Measurements from ENCODE around the gene WDR70. TPM values are rescaled to one million over a fixed set of nuclear protein-coding genes. Genes with fewer than 3 reads are reported as not detected.

The WDR70 gene
- total RNA-seq, 1 donor from 2014 or later = 31.3 TPM

- Mint-ChIP-seq H3K27ac (ENCODE audit: unreplicated experiment) (peak overlapping the region; percentile 1), H3K4me1 (ENCODE audit: low read depth, unreplicated experiment) (peaks cover 7% of the 10 kb centered on the region), H3K9me3 (ENCODE audit: unreplicated experiment) (peaks cover 3% of the 10 kb centered on the region), H3K27me3 (ENCODE audit: low read depth, unreplicated experiment) (no peaks in the 10 kb centered on the region), H3K4me3 (ENCODE audit: unreplicated experiment) (no peak overlapping the region), H3K36me3 (ENCODE audit: low read depth, unreplicated experiment) (peaks cover 6% of the 10 kb centered on the region)
- Histone ChIP-seq H3K4me3 (ENCODE audit: insufficient read depth, low read depth, low read length) (no peak overlapping the region), H3K4me2 (ENCODE audit: low read length) (peak overlapping the region; percentile 68), H4K20me1 (ENCODE audit: insufficient read depth, low read length) (no peaks in the 10 kb centered on the region), H3K79me2 (ENCODE audit: insufficient read depth, low read length) (peaks cover 3% of the 10 kb centered on the region), H3K9ac (ENCODE audit: low read length) (peak overlapping the region; percentile 59), H3K36me3 (ENCODE audit: insufficient read depth, low read length) (no peaks in the 10 kb centered on the region), H3K9me3 (ENCODE audit: insufficient read depth, low read depth, low read length) (no peaks in the 10 kb centered on the region), H3K4me1 (ENCODE audit: insufficient read depth, low read length) (peaks cover 7% of the 10 kb centered on the region), H2AFZ (ENCODE audit: low read depth, low read length) (no peak overlapping the region), H3K27me3 (ENCODE audit: insufficient read depth, low read length) (no peaks in the 10 kb centered on the region), H3K27ac (ENCODE audit: low read depth, low read length) (peak overlapping the region; percentile 82)
- peak; percentile 69 for DNase-seq (ENCODE audit: low read depth)
- peak; percentile 18 for TF ChIP-seq CTCF (IDR thresholded peaks at IDR 0.05; ENCODE audit: insufficient read depth, low read depth, low read length)
- TF ChIP-seq EZH2 (IDR thresholded peaks at IDR 0.05; ENCODE audit: insufficient read depth, low read length) = no peak
- FAIRE-seq = no peak
These were observed 154.0 kb downstream of the WDR70 start for GRCh38 chr5:37532976-37533740.

- peak overlapping the region; percentile 52 for H3K4me2 ChIP-seq (ENCODE audit: low read length)
- H3K36me3 ChIP-seq (ENCODE audit: insufficient read depth, low read length) = no peaks in the 10 kb centered on the region
- no peaks in the 10 kb centered on the region for H4K20me1 ChIP-seq (ENCODE audit: insufficient read depth, low read length)
- DNase-seq (ENCODE audit: low read depth) (peak; percentile 82), FAIRE-seq (no peak)
- H3K4me3 ChIP-seq (ENCODE audit: insufficient read depth, low read depth, low read length) = no peak overlapping the region
- Mint-ChIP-seq H3K36me3 (ENCODE audit: low read depth, unreplicated experiment) (peaks cover 6% of the 10 kb centered on the region), H3K27ac (ENCODE audit: unreplicated experiment) (no peak overlapping the region), H3K9me3 (ENCODE audit: unreplicated experiment) (peaks cover 3% of the 10 kb centered on the region), H3K27me3 (ENCODE audit: low read depth, unreplicated experiment) (no peaks in the 10 kb centered on the region), H3K4me1 (ENCODE audit: low read depth, unreplicated experiment) (peaks cover 7% of the 10 kb centered on the region), H3K4me3 (ENCODE audit: unreplicated experiment) (no peak overlapping the region)
- H3K9me3 ChIP-seq (ENCODE audit: insufficient read depth, low read depth, low read length) = no peaks in the 10 kb centered on the region
- peak overlapping the region; percentile 82 for H3K27ac ChIP-seq (ENCODE audit: low read depth, low read length)
- H3K4me1 ChIP-seq (ENCODE audit: insufficient read depth, low read length) = peaks cover 7% of the 10 kb centered on the region
- no peaks in the 10 kb centered on the region for H3K27me3 ChIP-seq (ENCODE audit: insufficient read depth, low read length)
- peak overlapping the region; percentile 55 for H3K9ac ChIP-seq (ENCODE audit: low read length)
- TF ChIP-seq EZH2 (IDR thresholded peaks at IDR 0.05; ENCODE audit: insufficient read depth, low read length) (no peak), CTCF (IDR thresholded peaks at IDR 0.05; ENCODE audit: insufficient read depth, low read depth, low read length) (no peak)
- no peak overlapping the region for H2AFZ ChIP-seq (ENCODE audit: low read depth, low read length)
- peaks cover 3% of the 10 kb centered on the region for H3K79me2 ChIP-seq (ENCODE audit: insufficient read depth, low read length)
These were observed 154.7 kb downstream of the WDR70 start for GRCh38 chr5:37533851-37534250.

GRCh38 chr5:37539459-37539858, 160.3 kb downstream of the WDR70 start:
- no peak overlapping the region for H3K27ac ChIP-seq (ENCODE audit: low read depth, low read length)
- H3K36me3 ChIP-seq (ENCODE audit: insufficient read depth, low read length) = no peaks in the 10 kb centered on the region
- H3K4me3 ChIP-seq (ENCODE audit: insufficient read depth, low read depth, low read length) = no peak overlapping the region
- H3K4me1 ChIP-seq (ENCODE audit: insufficient read depth, low read length) = no peaks in the 10 kb centered on the region
- TF ChIP-seq CTCF (IDR thresholded peaks at IDR 0.05; ENCODE audit: insufficient read depth, low read depth, low read length) = no peak
- no peak for TF ChIP-seq EZH2 (IDR thresholded peaks at IDR 0.05; ENCODE audit: insufficient read depth, low read length)
- Mint-ChIP-seq H3K36me3 (ENCODE audit: low read depth, unreplicated experiment) (no peaks in the 10 kb centered on the region), H3K4me3 (ENCODE audit: unreplicated experiment) (no peak overlapping the region), H3K4me1 (ENCODE audit: low read depth, unreplicated experiment) (peaks cover 12% of the 10 kb centered on the region), H3K9me3 (ENCODE audit: unreplicated experiment) (no peaks in the 10 kb centered on the region), H3K27me3 (ENCODE audit: low read depth, unreplicated experiment) (no peaks in the 10 kb centered on the region), H3K27ac (ENCODE audit: unreplicated experiment) (no peak overlapping the region)
- no peaks in the 10 kb centered on the region for H4K20me1 ChIP-seq (ENCODE audit: insufficient read depth, low read length)
- H3K9me3 ChIP-seq (ENCODE audit: insufficient read depth, low read depth, low read length) = no peaks in the 10 kb centered on the region
- H3K27me3 ChIP-seq (ENCODE audit: insufficient read depth, low read length) = no peaks in the 10 kb centered on the region
- no peak overlapping the region for H3K4me2 ChIP-seq (ENCODE audit: low read length)
- FAIRE-seq (no peak), DNase-seq (ENCODE audit: low read depth) (no peak)
- no peaks in the 10 kb centered on the region for H3K79me2 ChIP-seq (ENCODE audit: insufficient read depth, low read length)
- H2AFZ ChIP-seq (ENCODE audit: low read depth, low read length) = no peak overlapping the region
- H3K9ac ChIP-seq (ENCODE audit: low read length) = no peak overlapping the region

All from astrocyte (in vitro differentiated cells and primary cell).